IMR-90 (cell line): ENCODE data around the gene POLR1E.

ENCODE experiments used
- CTCF ChIP-seq: conservative IDR thresholded peaks from 2 replicates; pipeline ENCODE4 v1.5.1; 2012; ENCODE audit warnings: mild to moderate bottlenecking, low read depth, low read length, improper control_type of control experiment
- RAD21 ChIP-seq: IDR thresholded peaks from 2 replicates; pipeline ENCODE4 v1.6.1; 2012; ENCODE audit warnings: low read length, improper control_type of control experiment

- no peak for TF ChIP-seq CTCF
- no peak for TF ChIP-seq RAD21
Observed at GRCh38 chr9:37551888-37552287, 66.1 kb downstream of the POLR1E start.
